Stimulated activated CD4-positive, alpha-beta T cell treated with anti-CD3 and anti-CD28 coated beads, TNF-alpha, amount 100 ng/mL, for 1 hour (primary cell): ENCODE results near the gene PCDH15.

ENCODE experiments used
- DNase-seq, 3 donors: peaks; one replicate each; pipeline ENCODE4 v3.0.0-alpha.2; 2020; ENCODE audit warnings: low read depth in 3 of 3, low spot score in 1 of 3

The PCDH15 gene

DNA sequence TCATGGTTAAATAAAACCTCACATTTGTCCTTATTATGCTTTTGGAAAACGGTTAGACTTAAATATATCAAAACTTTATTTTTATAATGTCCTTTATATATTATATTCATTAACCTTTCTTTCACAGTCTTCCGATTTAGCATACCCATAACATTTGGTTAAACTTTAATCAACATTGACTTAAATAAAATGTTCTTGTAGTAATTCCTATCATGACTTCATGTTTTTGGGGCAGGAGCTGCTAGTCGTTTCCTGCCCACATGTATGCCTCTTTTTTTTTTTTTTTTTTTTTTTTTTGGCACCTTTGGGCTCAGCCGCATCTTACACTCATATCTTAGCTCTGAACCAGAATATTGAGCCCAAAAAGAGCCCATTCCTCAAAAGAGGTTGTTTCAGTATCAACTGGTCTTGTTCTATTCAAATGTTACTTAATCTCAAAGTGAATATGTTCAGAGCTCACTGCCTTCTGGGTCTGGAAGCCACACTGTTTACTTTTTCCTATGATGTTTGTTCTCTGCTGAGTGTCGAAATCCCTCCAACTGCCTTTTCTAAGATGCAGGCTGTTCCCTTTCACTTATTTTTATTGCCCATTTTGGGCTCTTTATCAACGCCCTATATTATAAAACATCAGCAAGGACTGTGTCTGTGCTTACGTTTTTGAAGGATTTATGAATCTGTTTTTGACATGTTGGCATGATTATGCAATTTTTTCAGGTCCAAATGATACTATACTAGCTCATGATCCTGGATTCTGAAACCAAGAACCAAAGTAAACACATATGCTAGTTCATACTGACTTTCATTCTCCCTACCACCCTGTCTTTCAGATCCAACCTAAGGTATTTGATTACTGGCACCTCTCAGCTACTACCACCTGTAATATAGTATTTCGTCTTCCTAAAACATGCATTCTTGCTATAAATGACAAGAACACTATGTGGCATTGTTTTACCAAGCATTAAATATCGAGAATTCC, 914.4 kb downstream of the PCDH15 start:
- no peak for DNase-seq

DNA sequence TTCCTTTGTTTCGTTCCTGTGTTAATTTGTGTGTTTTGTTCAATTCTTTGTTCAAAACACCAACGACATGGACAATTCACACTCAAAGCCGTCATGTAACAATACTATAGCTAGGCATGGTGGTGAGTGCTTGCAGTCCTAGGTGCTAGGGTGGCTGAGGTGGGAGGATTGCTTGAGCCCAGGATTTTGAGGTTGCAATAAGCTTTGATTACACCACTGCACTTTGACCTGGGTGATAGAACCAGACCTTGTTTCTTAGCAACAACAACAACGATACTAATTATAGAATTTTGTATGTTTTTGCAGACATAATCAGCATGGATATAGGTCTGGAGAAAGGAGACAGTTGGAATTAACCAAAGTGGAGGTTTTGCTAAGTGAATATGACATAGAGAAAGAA, 936.2 kb downstream of the PCDH15 start:
- no peak for DNase-seq

DNA sequence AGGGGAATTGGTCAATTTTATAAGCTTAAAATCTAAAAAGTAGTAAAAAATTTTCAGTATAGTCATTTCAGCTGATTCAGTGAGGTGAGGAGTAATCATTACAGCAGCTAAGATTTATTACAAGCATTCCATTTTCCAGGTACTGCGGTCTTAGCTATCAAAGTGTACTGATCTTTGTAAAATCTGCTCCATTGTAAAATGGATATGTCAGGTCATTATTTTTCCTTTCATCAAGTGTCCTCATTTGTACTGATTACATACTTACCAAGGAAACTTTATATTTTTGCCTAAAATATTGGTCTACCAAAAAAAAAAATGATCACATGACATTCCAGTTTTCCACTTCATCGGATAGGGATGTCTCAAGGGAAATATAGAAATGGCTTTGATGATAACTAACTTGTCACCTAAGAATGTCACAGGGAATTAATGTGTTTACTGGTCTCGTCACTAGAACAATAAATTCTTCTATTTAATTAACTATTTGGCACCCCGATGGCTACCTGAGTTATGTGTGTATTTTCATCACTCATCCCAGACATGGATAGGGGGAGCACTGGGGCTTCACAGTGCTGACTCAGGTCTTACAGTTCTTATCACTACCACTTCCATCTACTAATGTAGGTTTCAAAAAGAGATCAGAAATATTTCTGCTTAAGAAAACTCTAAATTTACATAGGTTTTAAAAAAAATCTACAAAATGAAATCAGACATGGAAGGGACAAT, 948.4 kb downstream of the PCDH15 start:
- no peak for DNase-seq

- no peak for DNase-seq
Observed at GRCh38 chr10:53846809-53847208, 954.2 kb downstream of the PCDH15 start.

DNA sequence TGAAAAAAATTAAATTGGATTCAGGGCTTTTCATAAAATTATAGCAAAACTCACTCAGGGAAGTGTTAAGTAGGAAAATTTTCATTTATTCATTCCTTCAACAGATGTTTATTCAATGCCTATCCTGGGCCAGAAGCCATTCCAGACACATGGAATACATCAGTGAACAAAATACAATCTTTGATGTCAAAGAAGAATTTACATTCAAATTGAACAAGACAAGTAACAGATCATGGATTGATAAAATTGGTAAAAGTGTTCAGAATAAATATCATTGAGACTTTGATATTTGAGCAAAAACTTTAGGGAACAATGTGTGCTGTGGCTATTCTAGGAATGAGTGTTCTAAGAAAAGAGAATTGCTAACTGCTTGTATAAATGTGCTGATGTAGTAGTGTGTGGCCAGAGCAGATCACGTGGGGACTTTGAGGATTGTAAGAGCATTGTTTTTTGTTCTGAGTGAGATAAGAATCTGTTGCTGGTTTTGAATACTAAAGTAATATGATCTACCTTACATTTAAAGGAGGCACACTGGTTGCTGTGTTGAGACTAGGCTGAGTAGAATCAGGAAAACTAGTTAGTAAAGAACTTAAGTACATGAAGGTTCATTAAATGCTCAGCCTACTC, 957.2 kb downstream of the PCDH15 start:
- DNase-seq = no peak

GRCh38 chr10:53841483-53842145, 959.4 kb downstream of the PCDH15 start:
- DNase-seq = no peak

GRCh38 chr10:53840653-53841052, 960.4 kb downstream of the PCDH15 start:
- no peak for DNase-seq

GRCh38 chr10:53839440-53840039, 961.5 kb downstream of the PCDH15 start:
- no peak for DNase-seq

GRCh38 chr10:53836638-53837037, 964.4 kb downstream of the PCDH15 start:
- no peak for DNase-seq

DNA sequence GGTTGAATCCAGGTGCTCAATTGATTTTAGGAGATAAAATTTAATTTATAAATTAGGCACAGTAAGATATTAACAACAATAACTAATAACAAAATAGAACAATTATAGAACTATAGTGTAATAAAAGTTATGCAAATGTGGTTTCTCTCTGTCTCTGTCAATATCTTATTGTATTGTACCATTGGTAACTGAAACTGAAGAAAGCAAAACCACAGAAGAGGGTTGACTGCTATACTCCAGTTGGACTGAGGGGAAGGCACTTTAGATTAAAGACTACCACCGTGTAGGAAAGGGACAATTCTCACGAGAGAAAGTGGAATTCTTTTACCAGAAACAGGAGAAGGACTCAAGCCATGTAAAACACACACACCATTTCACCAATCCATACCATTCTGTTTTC, 967.1 kb downstream of the PCDH15 start:
- DNase-seq = no peak

DNA sequence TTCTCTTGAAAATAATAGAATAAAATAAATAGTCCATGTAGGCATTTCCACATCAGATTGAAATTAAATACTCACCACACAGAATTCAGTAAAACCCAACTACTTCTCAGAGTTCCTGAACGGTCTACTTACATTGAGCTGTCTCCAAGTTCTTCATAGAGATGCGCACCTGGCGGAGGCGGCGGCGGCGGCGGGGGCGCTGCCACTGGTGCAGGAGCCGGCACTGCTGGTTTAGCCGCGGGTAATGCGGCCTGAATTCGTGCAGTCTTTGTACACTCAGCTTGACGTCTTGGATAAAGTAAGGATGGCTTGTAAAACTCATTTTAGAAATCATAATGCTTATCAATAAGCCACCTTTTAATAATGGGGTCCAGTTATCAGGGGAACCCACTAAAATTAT, 973.8 kb downstream of the PCDH15 start:
- DNase-seq = no peak

DNA sequence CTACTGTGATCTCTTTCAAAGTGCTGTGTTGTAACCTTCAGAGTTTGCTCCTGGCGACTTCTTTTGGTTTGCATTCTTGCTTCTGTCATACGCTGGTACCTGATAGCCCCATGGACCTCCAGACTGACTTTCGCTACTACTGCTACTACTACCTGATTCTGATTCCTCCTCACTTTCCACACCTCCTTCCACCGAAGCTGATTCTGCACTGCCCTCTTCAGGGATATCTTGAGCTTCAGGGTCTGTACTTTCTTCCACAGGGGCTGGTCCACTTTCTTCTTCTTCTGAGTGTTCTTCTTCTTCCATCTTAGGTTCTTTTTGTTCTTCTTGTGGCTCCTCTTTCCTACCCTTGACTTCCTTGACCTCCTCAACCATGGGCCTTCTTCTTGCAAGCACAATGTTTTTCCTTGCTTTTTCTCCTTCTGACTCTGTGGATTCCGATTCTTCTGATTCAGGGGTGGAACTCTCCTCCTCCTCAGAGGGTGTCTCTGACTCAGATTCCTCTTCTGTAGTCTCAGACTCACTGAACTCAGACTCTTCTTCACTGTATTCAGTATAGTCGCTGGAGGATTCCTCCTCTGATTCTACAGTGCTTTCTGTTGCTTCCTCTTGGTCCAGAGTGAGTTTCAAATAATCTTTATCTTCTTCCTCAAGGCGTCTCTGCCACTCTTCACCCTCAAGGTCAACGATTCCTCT, 992.2 kb downstream of the PCDH15 start:
- no peak for DNase-seq

GRCh38 chr10:53786236-53786900, 1014.7 kb downstream of the PCDH15 start:
- no peak for DNase-seq

- DNase-seq = no peak
Observed at GRCh38 chr10:53771701-53772100, 1029.3 kb downstream of the PCDH15 start.

GRCh38 chr10:53770903-53771302, 1030.1 kb downstream of the PCDH15 start:
- DNase-seq = no peak

- no peak for DNase-seq
Observed at GRCh38 chr10:53765311-53765710, 1035.7 kb downstream of the PCDH15 start.

- no peak for DNase-seq
Observed at GRCh38 chr10:53754596-53755250, 1046.3 kb downstream of the PCDH15 start.
